ENCODE data around the gene LRFN2. TPM values are rescaled to one million over a fixed set of nuclear protein-coding genes. Genes with fewer than 3 reads are reported as not detected.

Gene LRFN2
- total RNA-seq, 1 donor from 2014 or later, result not detected

DNA sequence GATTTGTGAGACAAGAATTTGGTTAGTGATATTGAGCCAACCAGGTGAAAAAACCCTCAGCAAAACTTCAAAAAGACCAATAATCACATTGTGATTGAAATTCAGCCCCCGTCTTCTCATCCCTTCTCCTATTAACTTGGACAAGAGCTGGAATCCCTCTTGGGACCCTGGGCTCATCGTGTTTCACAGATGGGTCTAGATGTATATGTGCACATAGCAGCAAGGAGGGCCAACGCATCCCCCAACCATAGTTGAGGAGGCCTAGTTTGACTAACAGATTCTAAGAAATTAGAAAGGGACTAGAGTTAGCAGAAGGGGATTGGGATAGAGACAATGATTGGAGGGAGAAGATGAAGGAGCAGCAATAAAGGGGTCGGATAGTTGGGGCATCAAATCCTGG, 19.8 kb upstream of the LRFN2 start:
- DNase-seq (ENCODE audit: extremely low spot score in 2 of 2), result no peak
- TF ChIP-seq CTCF (IDR thresholded peaks at IDR 0.05), result no peak
- no peak for TF ChIP-seq POLR2AphosphoS5 (IDR thresholded peaks at IDR 0.05; ENCODE audit: insufficient read depth in 1 of 2, low read depth in 1 of 2)
- no peak for TF ChIP-seq POLR2A (IDR thresholded peaks at IDR 0.05)
- no peaks in the 10 kb centered on the region for H3K4me1 ChIP-seq
- no peaks in the 10 kb centered on the region for H3K27me3 ChIP-seq
- H3K27ac ChIP-seq, result no peak overlapping the region
- no peak overlapping the region for H3K4me3 ChIP-seq
- no peaks in the 10 kb centered on the region for H3K36me3 ChIP-seq
- H3K9me3 ChIP-seq, result no peaks in the 10 kb centered on the region
- intact Hi-C loops (cut with DNase I), result no loop called here

DNA sequence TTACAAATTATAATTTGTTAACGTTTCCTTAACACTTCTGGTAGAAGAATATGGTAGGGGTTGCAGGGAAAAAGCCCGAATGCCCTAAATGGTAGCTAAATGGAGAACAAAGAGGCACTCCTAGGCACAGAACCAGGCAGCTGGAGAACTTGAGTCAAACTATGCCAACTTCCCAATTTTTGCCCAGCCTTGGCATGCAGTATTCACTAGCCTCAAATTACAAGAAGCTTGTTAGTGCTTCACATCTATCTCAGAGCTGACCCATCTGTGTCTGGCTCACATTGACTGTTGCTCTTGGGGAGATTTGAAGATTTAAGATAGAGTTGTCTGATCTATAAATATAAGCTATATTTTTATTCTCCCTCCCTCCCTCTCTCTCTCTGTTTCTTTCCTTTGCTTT, 19.4 kb upstream of the LRFN2 start:
- no peaks in the 10 kb centered on the region for H3K27me3 ChIP-seq
- intact Hi-C loops (cut with DNase I), result no loop called here
- no peak overlapping the region for H3K27ac ChIP-seq
- no peaks in the 10 kb centered on the region for H3K9me3 ChIP-seq
- no peak for DNase-seq (ENCODE audit: extremely low spot score in 2 of 2)
- H3K4me3 ChIP-seq, result no peak overlapping the region
- no peaks in the 10 kb centered on the region for H3K36me3 ChIP-seq
- no peak for TF ChIP-seq POLR2A (IDR thresholded peaks at IDR 0.05)
- TF ChIP-seq POLR2AphosphoS5 (IDR thresholded peaks at IDR 0.05; ENCODE audit: insufficient read depth in 1 of 2, low read depth in 1 of 2), result no peak
- TF ChIP-seq CTCF (IDR thresholded peaks at IDR 0.05), result no peak
- H3K4me1 ChIP-seq, result no peaks in the 10 kb centered on the region

GRCh38 chr6:40604082-40604481, 16.9 kb upstream of the LRFN2 start:
- Histone ChIP-seq H3K4me1 (no peaks in the 10 kb centered on the region), H3K27me3 (peaks cover 3% of the 10 kb centered on the region), H3K36me3 (no peaks in the 10 kb centered on the region), H3K27ac (no peak overlapping the region), H3K9me3 (no peaks in the 10 kb centered on the region), H3K4me3 (no peak overlapping the region)
- no peak for DNase-seq (ENCODE audit: extremely low spot score in 2 of 2)
- intact Hi-C loops (cut with DNase I), result no loop called here
- TF ChIP-seq POLR2AphosphoS5 (IDR thresholded peaks at IDR 0.05; ENCODE audit: insufficient read depth in 1 of 2, low read depth in 1 of 2), result no peak
- no peak for TF ChIP-seq CTCF (IDR thresholded peaks at IDR 0.05)
- TF ChIP-seq POLR2A (IDR thresholded peaks at IDR 0.05), result no peak

GRCh38 chr6:40599555-40599954, 12.4 kb upstream of the LRFN2 start:
- H3K36me3 ChIP-seq, result no peaks in the 10 kb centered on the region
- peaks cover 3% of the 10 kb centered on the region for H3K27me3 ChIP-seq
- no peak overlapping the region for H3K27ac ChIP-seq
- no peak for DNase-seq (ENCODE audit: extremely low spot score in 2 of 2)
- intact Hi-C loops (cut with DNase I), result no loop called here
- H3K4me3 ChIP-seq, result no peak overlapping the region
- no peaks in the 10 kb centered on the region for H3K4me1 ChIP-seq
- H3K9me3 ChIP-seq, result no peaks in the 10 kb centered on the region
- no peak for TF ChIP-seq CTCF (IDR thresholded peaks at IDR 0.05)
- no peak for TF ChIP-seq POLR2A (IDR thresholded peaks at IDR 0.05)
- no peak for TF ChIP-seq POLR2AphosphoS5 (IDR thresholded peaks at IDR 0.05; ENCODE audit: insufficient read depth in 1 of 2, low read depth in 1 of 2)

- no peak for DNase-seq (ENCODE audit: extremely low spot score in 2 of 2)
- Histone ChIP-seq H3K4me1 (no peaks in the 10 kb centered on the region), H3K27me3 (peaks cover 3% of the 10 kb centered on the region), H3K36me3 (no peaks in the 10 kb centered on the region), H3K27ac (no peak overlapping the region), H3K4me3 (no peak overlapping the region), H3K9me3 (no peaks in the 10 kb centered on the region)
- intact Hi-C loops (cut with DNase I), result no loop called here
- TF ChIP-seq CTCF (IDR thresholded peaks at IDR 0.05), result no peak
- TF ChIP-seq POLR2A (IDR thresholded peaks at IDR 0.05), result no peak
- TF ChIP-seq POLR2AphosphoS5 (IDR thresholded peaks at IDR 0.05; ENCODE audit: insufficient read depth in 1 of 2, low read depth in 1 of 2), result no peak
These were observed 11.4 kb upstream of the LRFN2 start for GRCh38 chr6:40598516-40598915.
